ENCODE measurements around the gene WWOX.

The WWOX gene

GRCh38 chr16:78102865-78103264 lies 3.4 kb downstream of the WWOX start:
- DNase-seq (ENCODE audit: insufficient read length, low spot score) (no peak), FAIRE-seq (no peak)
- TF ChIP-seq CTCF (IDR thresholded peaks at IDR 0.05; ENCODE audit: insufficient read depth, missing control alignments) = no peak

- no peak for TF ChIP-seq CTCF (IDR thresholded peaks at IDR 0.05; ENCODE audit: insufficient read depth, missing control alignments)
- no peak for DNase-seq (ENCODE audit: insufficient read length, low spot score)
- no peak for FAIRE-seq
Measured at GRCh38 chr16:78105517-78105916, 6.1 kb downstream of the WWOX start.

GRCh38 chr16:78106686-78107085 lies 7.2 kb downstream of the WWOX start:
- FAIRE-seq = no peak
- DNase-seq (ENCODE audit: insufficient read length, low spot score) = no peak
- TF ChIP-seq CTCF (IDR thresholded peaks at IDR 0.05; ENCODE audit: insufficient read depth, missing control alignments) = no peak

- FAIRE-seq (no peak), DNase-seq (ENCODE audit: insufficient read length, low spot score) (no peak)
- no peak for TF ChIP-seq CTCF (IDR thresholded peaks at IDR 0.05; ENCODE audit: insufficient read depth, missing control alignments)
Measured at GRCh38 chr16:78108451-78108850, 9.0 kb downstream of the WWOX start.

- FAIRE-seq (no peak), DNase-seq (ENCODE audit: insufficient read length, low spot score) (no peak)
- no peak for TF ChIP-seq CTCF (IDR thresholded peaks at IDR 0.05; ENCODE audit: insufficient read depth, missing control alignments)
Measured at GRCh38 chr16:78113258-78113657, 13.8 kb downstream of the WWOX start.

- DNase-seq (ENCODE audit: insufficient read length, low spot score) (no peak), FAIRE-seq (no peak)
- no peak for TF ChIP-seq CTCF (IDR thresholded peaks at IDR 0.05; ENCODE audit: insufficient read depth, missing control alignments)
Measured at GRCh38 chr16:78115659-78116058, 16.2 kb downstream of the WWOX start.

GRCh38 chr16:78116946-78117345 lies 17.5 kb downstream of the WWOX start:
- TF ChIP-seq CTCF (IDR thresholded peaks at IDR 0.05; ENCODE audit: insufficient read depth, missing control alignments) = no peak
- FAIRE-seq = no peak
- DNase-seq (ENCODE audit: insufficient read length, low spot score) = no peak
